GM21528 (cell line): ENCODE results near the gene CPVL.
A peak's percentile ranks its signal among the peaks of the same experiment; 100 is the strongest.
"Not testable (repeated sequence)": the region's sequence is repeated elsewhere in the genome, so short reads cannot be mapped to it uniquely, and the experiment has no call there.

ENCODE experiments used
- ATAC-seq: cut with Tn5 transposase; IDR thresholded peaks from one replicate; pipeline ENCODE4 v1.9.1; 2021; ENCODE audit warnings: mild to moderate bottlenecking, moderate library complexity; ENCODE audit not compliant: unreplicated experiment, low FRiP score

CPVL gene

DNA sequence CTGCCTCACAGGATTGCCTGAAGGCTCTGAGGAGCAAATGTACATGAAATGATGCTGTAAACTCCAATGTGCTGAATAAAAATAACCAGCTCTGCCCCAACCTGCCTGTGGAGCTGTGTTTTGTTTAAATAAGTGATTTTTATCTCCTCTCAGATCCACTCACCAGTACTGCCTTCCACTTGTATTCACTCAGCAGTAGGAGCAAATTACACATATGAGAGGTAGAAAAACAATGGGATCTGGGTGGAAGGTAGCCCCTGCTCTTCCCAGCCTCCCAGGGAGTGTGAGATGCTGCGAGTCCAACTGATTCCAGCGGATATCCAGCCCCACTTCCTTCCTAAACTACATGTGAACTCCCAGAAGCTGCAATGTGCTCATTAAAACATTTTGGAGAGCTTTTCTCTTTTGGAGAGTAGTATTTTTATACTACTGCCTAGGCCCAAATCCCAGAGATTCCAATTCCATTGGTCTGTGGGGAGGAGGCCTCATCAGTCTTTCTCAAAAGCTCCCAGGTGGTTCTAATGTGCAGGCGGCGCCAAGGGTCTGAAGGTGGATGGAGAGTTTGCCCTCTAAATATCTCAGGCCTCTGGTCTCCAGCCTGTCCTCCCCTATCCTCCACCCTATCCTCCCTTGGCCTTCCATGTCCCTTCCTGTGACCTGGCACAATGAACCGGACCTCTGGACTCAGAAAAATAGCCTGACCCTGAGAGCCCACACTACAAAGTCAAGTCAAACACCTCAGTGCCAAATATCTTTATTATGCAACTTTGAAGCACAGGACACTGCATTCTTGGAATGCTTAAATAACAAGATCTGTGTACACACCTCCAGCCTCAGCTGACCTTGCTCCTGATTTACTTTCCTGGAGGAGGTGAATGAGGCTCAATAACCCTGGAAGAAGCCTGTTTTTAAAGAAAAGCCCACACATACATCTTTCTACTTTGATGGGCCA, 46.2 kb downstream of the CPVL start:
- ATAC-seq, result no peak

DNA sequence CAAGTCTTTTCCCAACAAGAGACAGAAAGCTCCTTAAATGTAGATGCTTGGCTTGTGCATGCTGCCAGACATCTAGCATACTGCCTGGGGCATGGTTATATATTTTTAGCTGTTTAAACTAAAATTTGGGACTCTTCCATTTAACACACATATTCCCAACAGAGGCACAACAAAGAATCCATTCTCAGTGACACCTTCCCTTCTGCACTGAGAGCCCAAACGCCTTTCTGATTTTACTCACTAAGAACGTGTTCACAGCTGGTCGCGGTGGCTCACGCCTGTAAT, 49.9 kb downstream of the CPVL start:
- ATAC-seq, result no peak

DNA sequence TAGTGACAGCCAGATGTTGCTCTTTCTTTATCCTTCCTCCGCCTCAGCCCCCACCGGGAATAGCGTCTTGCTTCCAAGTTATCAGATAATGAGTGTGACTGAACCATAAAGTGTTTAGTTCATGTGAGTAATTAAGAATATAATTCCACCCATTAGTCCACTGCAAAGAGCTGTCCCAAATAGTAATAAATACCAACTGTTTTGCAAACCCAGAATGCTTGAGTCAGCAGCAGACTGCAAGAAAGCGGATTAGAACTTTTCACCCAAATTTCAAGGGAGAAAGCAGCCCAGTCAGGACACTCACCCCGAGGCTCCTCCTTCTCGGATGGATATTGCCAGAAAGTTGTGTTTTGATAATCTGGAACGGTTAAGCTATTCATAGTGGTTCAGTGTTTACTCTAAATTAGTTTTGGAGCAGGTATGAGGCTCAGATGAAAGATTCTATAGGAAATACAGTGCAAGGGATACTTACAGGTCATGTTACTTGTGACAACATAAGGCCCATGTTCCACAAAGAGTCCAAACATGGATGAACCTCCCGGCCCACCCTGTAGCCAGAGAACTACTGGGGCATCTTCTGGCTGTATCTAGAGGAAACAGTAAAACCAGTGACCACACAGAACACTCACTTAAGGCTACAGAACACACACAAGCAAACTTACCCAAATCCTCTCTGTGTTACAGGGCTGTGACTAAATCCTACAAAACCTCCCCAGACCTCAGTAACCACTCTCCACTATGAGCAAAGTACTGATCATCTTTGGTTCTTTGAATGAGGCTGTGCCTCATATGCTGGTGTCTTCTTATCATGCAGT, 50.5 kb downstream of the CPVL start:
- no peak for ATAC-seq

DNA sequence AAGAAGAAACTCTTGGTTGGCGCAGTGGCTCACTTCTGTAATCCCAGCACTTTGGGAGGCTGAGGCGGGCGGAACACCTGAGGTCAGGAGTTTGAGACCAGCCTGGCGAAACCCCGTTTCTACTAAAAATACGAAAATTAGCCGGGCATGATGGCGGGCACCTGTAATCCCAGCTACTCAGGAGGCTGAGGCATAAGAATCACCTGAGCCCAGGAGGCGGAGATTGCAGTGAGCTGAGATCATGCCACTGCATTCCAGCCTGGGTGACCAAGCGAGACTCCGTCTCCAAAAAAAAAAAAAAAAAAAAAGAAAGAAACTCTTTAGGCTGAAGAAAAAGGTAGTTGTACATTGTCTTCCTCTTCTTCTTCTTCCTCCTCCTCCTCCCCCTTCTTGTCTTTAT, 53.2 kb downstream of the CPVL start:
- not testable (repeated sequence) for ATAC-seq

DNA sequence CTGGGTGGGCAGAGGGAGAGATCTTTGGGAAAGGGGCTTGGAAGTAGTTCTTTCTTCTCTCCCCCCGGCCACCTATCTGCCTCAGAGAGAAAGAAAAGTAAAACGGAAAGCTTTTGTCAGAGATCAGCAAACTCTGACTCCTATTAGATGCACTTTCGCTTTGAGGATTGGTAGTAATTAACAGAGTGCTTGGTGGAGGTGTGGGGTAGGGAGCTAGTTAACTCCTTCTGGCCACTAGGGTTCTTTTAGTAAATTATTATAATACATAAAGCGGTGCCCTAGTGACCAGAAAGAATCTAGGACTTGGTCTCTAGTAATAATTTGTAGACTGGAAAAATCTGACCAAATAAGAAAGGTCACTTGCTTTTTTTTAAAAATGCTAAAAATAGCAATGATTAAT, 54.6 kb downstream of the CPVL start:
- ATAC-seq, result peak; percentile 88

DNA sequence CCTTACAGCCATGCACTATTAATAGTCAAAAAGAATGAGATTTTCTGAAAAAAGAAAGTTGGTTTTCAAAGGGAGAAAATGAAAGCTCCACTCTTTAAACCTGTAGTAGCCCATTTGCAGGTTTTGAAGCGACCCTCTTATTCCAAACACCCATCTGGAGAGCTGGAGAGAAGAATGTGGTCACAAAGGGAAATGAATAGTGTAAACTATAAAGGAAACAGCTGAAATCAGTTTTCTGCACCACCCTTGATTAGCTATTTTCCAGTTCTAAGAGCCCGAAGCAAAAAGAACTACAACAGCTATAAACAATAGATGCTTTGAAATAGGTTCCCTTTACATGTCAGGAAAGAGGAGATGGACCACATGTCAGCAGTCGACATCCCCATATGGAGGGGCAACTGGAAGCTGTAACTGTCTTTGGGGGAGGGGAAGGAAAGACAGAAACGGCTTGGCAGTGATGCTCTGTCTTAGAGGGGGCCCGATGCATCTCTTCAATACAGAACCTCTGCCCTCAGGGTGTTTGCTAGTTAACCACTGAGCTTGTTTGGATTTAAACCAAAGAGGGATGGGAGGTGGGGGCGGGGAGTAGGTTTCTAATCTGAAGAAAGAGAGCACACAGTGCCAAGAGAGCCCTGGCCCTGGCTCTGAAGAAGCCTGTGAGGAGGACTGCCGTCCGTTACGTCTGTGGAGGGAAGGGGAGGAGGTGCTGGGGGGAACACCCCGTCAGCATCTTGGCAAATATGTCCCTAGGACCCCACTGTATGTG, 55.3 kb downstream of the CPVL start:
- ATAC-seq, result peak; percentile 33

DNA sequence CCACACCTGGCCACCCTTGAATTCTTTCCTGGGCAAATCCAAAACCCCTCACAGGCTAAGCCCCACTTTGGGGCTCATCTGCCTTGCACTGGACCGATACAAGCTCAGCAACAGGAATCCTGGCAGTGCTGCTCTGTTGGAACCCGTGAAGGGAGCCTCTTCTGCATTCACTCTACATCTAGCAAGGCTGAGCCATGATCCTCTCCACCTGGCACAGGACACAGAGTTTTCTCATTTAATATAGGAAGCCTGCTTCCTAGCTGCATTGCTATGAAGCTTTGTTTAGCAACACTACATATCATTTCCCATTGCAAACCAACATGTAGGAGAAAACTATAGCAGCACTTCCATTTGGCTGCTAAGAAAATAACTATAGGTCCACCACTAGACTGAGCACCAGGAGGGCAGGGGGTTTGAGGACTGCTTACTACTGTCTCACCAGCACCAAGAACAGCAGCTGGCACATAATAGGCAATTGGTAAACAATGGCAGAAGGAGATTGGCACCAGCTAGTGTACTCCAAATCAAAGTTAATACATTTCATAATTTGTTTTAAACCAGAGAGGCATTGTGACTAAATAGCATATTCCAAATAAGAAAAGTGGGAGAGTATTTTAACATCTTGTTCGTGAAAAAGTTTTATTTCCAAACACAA, 56.1 kb downstream of the CPVL start:
- ATAC-seq, result no peak

DNA sequence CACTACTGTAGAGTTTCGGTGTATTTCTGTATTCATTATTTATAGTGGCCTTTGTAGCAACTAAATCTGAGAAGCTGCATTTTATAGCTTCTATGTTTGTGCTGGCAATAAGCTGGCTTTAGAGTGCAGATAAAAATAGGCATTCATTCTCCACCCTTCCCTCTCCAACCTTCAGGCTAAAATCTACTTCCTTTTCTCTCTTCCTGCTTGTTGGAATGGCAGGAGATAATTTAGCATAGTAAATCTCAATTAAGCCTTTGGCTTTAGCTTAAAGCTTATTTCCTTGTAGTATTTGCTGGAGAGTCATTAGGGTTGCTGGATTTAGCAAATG, 58.5 kb downstream of the CPVL start:
- no peak for ATAC-seq

DNA sequence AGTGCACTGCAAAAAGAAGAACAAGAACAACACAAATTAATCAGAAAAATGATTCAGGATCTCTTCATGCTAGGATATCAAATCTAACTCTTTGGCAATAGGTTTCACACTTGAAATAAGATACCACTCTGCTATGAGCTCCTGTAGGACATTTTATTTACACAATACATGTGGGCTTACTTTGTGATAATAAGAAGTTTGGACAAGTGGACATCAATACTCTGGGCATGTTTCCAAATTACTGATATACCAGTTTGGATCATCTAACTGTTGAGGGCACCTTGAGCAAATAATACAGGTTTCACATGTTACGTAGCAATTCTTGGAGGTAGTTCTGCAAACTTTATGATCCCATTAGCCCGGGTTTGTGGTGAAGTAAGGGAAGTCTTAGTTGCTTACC, 59.8 kb downstream of the CPVL start:
- ATAC-seq, result no peak

DNA sequence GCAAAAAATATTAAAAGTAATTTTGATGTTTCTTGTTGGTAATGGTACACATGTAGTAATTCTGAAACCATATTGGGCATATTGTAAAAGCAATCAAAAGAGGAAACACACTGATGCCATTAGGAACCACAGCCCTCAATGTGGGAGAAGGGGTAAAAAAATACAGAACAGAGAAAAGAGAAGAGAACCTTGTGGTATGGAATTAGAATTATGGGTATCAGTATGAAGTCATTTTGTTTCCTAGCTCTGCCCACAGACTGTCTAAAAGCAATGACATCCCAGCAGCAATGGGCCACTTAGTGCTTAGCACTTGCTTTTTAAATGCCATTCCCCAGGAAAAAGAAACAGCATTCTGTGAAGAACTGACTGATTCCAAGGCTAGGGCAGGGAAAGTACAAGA, 61.5 kb downstream of the CPVL start:
- peak; percentile 92 for ATAC-seq

DNA sequence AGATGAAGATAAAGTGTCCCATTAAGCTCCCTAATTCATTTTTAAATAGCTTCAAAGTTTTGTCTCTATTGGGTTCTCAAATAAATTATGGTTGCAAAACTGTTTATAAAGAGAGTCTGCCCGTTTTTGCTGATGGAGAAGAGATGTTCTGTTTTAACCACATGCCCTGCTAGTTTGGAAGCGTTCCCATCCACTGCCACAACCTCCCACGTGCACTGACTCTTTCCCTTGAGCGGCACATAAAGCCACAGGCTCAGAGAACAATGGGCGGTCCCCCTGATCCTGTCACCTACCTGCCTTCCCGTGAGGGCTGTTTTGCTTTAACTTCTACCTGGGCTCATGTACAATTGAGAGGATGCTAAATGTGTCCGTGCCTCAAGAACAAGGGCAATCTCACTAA, 65.5 kb downstream of the CPVL start:
- ATAC-seq, result no peak

DNA sequence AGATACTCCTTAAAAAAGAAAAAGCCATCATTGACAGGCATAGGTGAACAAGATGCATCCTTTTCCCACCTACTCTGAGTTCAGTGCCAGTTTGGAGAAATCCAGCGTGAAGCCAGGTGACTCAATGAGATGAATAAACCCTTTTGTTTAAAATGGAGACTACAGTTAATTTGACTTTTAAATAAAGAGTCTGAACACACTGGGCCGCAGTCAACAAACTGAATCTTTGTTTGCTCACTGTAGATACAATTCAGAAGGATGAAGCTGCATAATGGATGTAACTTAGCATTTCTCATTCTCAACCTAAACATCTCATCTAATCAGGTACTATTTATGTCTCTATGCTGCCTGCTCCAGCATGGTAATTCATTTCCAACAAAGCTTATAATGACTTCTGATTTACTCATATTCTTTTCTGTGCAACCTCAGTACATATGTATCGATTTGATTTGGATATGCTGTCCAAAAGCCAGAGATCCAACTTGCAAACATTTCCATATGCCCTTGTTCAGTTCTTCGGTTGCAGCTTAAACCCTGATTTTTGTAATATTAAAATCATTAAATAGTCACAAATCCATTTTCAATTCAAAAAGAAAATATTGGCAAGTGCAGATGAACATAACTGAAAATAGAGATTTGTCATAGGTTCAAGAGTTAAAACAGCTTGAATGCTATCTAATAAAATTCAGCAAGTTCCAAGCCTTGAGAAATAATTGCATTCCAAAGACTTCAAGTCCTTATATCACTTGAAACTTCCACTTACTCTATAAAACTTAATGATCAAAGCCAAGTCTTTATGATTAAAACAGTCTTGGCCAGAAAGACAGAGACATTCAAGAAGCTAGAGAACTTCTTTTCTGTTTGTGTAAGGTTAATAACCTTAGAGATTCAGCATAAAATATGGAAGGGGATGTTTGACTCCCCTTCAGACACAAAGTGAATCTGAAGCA, 67.8 kb downstream of the CPVL start:
- ATAC-seq, result no peak

DNA sequence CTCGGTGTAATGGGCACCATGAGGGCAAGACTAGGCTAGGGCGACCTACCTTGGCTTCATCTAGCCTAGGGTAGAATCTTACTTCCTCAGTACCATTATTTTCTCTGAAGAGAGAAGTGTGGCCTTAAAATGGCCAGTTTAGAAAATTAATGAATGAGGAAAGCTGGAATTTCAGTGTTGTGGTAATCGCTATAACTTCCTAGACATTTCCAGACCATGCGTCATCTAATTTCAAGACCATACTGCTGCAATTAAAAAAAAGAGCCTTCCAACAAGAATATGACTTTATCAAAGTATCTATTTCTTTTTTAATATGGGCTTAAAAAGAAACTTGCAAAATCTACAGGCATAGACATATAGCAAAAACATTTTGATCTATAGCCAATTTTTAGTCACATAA, 68.5 kb downstream of the CPVL start:
- ATAC-seq, result no peak

DNA sequence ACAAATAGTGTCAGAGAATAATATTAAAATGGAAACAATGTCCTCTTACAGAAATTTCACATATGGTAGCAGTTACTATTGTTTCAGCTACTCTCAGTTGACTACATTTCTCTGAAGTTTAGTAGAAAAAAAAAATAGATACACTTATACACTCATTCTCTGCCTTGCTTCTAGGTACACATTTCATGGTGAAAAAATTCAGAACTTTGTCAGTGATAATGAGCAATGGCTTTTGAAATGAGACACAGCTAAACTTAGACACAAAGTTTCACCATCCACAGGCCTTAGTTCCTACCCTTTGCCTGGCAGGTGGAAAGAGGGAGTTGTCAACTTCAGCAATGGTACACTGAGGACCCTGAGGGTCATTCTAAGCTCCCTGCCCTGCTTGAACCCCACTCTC, 69.2 kb downstream of the CPVL start:
- ATAC-seq, result no peak

DNA sequence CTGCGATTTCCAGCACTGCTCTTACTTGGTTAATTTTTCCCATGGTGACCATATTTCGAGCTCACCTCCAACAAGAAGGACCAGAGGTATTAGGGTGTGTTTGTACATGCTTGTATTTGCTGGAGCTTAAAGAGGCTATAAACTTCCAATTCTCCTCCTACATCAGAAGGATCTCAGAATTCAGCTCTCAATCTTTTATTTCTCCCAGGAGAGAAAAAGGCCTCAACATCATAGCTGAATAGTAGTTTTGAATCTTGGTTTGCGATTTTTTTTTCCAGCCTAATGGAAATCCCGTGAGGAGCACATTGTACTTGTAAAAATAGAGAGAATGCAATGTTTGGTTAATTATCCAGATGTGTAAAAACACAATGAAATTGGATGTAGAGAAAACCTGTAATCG, 69.7 kb downstream of the CPVL start:
- ATAC-seq, result no peak

DNA sequence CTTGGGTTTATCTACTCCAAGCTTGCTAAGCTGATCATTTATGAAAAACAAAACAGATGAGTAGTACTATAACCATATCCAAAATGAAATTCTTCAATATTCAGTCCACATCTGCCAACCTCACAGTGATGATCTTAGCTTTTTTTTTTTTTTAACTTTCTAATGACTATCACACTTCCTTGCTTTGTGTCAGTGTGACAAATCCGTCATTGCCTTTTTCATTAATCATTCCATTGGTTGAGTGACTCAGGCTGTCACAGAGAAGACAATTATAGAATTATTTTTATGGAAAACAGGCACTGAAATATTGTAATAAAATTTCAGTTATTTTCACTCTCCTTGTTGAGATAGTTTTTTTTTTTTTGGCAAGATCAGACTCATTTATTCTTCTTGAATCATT, 70.7 kb downstream of the CPVL start:
- no peak for ATAC-seq

DNA sequence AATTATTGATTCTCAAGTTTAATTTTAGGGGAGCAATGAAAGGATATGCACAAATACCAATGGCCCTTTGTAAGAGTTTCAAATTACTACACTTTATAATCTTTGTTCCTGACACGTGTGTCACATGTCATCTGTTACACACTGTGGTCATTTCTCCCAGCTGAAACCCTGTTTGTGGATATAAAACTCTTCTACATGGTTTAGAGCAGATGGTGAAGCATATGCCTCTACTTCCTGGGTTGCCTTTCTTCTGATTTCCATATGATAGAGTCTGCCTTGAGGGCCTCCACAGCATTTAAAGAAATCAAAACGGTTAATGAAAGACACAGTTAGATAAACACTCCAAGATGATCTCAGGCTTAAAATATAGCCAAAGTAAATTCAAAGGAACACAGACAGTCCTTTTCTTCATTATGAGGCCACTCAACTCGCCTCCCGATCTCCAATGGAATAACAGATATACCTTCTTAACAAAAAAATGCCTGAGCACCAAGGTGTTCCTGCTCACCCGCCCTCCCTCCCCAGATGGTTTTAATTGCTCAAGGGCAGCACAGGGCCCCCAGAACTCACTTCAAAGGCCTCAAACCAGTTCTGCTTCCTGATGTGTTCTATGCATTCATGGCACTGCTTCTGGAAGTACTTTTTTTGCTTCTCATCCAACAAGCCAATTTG, 75.0 kb downstream of the CPVL start:
- no peak for ATAC-seq

DNA sequence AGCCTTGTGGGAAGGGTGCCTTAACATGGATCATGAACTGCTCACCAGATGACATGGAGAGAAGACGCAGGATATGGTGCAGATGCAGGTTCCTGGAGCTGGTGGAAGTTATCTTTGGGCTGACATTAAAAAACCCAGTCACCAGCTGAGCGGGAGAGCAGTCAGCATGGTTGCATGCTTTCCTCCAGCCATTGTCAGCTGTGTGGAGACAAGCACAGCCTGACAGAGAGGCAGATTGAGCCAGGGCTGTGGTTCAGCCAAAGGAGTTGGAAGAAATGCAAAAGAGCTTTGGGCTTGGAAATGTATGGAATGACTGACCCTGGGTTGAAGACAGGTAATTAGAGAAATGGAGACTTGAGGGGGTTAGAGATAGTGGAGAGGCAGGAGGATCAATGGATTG, 79.7 kb downstream of the CPVL start:
- no peak for ATAC-seq

DNA sequence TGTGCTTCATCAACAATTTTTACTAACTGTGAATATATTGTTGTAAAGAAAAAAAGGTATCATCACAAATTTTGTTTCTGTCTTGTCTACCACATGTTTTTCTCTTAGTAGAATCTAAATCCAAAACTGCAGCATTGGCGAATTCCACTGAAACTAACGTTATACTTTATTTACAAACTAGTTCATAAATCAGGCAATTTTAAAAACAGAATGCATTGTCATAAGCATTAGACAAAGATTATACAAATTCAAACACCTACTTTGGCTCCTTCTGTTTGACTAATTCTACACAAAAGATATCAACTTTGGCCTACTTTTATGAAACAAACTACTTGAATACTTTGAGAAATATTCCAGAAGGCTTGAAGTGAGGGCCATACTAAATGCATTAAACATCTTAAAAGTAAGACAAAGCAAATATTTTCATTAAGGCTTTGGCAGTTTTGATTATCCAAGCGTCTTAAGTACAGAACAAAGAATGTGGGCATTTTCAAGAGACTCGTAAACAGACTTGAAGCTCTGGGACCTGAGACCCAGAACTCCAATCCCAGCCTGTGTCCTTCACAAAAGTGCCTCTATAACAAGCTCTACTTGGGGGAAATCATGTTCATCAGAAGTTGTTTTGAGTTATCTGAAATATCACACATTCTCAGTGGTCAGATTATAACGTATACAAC, 81.0 kb downstream of the CPVL start:
- no peak for ATAC-seq
